Measurements from ENCODE around the gene SMYD4. TPM values are rescaled to one million over a fixed set of nuclear protein-coding genes. Genes with fewer than 3 reads are reported as not detected.

SMYD4 gene
- total and polyA plus RNA-seq, 2 experiments from 2014 or later, result 17.0 to 21.9 TPM

- no peak for TF ChIP-seq ZNF114 (CRISPR knock-in tag; IDR thresholded peaks at IDR 0.05)
- TF ChIP-seq CREB1 (CRISPR knock-in tag; IDR thresholded peaks at IDR 0.05; ENCODE audit: low read depth), result no peak
- no peak for TF ChIP-seq NANOG (IDR thresholded peaks at IDR 0.05; ENCODE audit: borderline replicate concordance)
Observed at GRCh38 chr17:1870592-1870991, 40.9 kb upstream of the SMYD4 start (continued).

DNA sequence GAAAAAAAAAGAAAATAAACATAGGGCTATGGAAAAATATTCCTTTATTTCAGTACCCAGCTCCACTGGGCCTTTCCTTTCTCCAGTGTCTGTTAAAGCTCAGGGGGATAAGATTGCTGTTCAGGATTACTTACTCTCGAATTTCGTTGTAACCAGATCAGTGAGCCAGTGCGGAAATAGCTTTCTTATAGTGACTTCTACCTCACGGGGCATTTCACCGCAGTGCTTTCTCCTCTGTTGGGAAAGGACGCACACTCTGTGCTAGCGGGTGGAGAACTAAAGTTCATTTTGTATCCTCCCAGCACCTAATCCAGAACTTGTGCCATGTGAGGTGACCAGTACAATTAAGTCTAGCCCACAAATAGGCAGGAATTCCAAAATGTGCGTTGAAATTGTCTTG, 38.4 kb upstream of the SMYD4 start:
- Histone ChIP-seq H3F3A (replicated peaks; ENCODE audit: low read depth) (0 out of 2 replicates have a peak, but pooled peaks cover 3% of the 10 kb centered on the region), H3K4me3 (no peak overlapping the region), H3K79me2 (replicated peaks; ENCODE audit: insufficient read depth) (no peaks in the 10 kb centered on the region; the same call in 1 of the 2 replicates), H3K4me1 (ENCODE audit: insufficient read depth) (no peaks in the 10 kb centered on the region), H2AFZ (no peak overlapping the region), H3K9me2 (ENCODE audit: insufficient read depth) (no peaks in the 10 kb centered on the region), H3K27me3 (ENCODE audit: insufficient read depth) (no peaks in the 10 kb centered on the region), H3K4me2 (no peak overlapping the region), H4K20me1 (replicated peaks; ENCODE audit: insufficient read depth) (peaks cover 12% of the 10 kb centered on the region), H3K27ac (ENCODE audit: low read depth) (no peak overlapping the region), H3K36me3 (ENCODE audit: insufficient read depth) (0 out of 2 replicates have a peak, but pooled peaks cover 8% of the 10 kb centered on the region)
- Mint-ChIP-seq H3K36me3 (ENCODE audit: low read depth) (peaks cover 12% of the 10 kb centered on the region), H3K9me3 (no peaks in the 10 kb centered on the region), H3K4me1 (no peaks in the 10 kb centered on the region), H3K27ac (peak overlapping the region; percentile 31; the same call in 1 of the 2 replicates), H3K27me3 (ENCODE audit: insufficient read depth, low read depth, poor library complexity) (no peaks in the 10 kb centered on the region), H3K4me3 (no peak overlapping the region)
- ATAC-seq (no peak), DNase-seq (ENCODE audit: low spot score) (no peak)
- TF ChIP-seq ZNF114 (CRISPR knock-in tag; IDR thresholded peaks at IDR 0.05) (no peak), NANOG (IDR thresholded peaks at IDR 0.05; ENCODE audit: borderline replicate concordance) (no peak), EZH2 (IDR thresholded peaks at IDR 0.05; ENCODE audit: low read depth, unreplicated experiment) (no peak), ZNF462 (CRISPR knock-in tag; IDR thresholded peaks at IDR 0.05) (no peak)
- TF ChIP-seq, protein P1, sequence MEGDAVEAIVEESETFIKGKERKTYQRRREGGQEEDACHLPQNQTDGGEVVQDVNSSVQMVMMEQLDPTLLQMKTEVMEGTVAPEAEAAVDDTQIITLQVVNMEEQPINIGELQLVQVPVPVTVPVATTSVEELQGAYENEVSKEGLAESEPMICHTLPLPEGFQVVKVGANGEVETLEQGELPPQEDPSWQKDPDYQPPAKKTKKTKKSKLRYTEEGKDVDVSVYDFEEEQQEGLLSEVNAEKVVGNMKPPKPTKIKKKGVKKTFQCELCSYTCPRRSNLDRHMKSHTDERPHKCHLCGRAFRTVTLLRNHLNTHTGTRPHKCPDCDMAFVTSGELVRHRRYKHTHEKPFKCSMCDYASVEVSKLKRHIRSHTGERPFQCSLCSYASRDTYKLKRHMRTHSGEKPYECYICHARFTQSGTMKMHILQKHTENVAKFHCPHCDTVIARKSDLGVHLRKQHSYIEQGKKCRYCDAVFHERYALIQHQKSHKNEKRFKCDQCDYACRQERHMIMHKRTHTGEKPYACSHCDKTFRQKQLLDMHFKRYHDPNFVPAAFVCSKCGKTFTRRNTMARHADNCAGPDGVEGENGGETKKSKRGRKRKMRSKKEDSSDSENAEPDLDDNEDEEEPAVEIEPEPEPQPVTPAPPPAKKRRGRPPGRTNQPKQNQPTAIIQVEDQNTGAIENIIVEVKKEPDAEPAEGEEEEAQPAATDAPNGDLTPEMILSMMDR (conservative IDR thresholded peaks at IDR 0.05; ENCODE audit: low read depth in 2 of 2), result no peak
